ENCODE measurements around the gene SNED1.

Gene SNED1

DNA sequence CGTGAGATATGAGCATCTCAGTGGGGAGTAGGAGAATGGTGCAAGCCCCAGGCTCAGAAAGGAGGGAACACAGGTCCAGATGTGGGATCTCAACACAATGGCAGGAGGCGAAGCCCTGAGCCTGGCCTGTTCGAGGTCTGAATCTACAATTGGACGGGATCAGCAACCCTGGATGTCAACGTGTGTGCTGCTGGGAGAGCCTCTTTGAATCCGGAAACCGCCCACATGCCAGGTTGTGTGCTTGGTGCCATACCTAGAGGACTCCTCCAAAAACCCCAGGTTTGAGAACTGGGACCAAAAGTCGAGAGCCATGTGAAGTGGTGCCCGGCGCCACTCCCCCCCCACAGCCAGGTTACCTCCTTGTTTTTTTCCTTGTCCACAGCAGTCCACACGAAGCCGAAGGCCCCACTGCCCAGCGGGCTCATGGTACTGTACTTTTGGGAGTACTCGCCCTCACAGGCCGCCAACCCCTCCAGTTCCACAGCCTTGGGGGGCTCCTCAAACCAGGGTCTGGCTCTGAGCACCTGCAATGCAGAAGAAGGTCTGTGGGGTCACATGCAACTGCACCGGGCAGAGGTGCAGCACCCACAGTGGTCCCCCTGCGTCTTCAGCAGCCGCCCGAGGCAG is 124.1 kb downstream of the SNED1 start:
- H3K4me3 ChIP-seq (ENCODE audit: low read length) = no peak overlapping the region
- TF ChIP-seq, protein P1, sequence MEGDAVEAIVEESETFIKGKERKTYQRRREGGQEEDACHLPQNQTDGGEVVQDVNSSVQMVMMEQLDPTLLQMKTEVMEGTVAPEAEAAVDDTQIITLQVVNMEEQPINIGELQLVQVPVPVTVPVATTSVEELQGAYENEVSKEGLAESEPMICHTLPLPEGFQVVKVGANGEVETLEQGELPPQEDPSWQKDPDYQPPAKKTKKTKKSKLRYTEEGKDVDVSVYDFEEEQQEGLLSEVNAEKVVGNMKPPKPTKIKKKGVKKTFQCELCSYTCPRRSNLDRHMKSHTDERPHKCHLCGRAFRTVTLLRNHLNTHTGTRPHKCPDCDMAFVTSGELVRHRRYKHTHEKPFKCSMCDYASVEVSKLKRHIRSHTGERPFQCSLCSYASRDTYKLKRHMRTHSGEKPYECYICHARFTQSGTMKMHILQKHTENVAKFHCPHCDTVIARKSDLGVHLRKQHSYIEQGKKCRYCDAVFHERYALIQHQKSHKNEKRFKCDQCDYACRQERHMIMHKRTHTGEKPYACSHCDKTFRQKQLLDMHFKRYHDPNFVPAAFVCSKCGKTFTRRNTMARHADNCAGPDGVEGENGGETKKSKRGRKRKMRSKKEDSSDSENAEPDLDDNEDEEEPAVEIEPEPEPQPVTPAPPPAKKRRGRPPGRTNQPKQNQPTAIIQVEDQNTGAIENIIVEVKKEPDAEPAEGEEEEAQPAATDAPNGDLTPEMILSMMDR (conservative IDR thresholded peaks at IDR 0.05; ENCODE audit: low read length) = no peak
- no peak for DNase-seq (ENCODE audit: low read depth)

DNA sequence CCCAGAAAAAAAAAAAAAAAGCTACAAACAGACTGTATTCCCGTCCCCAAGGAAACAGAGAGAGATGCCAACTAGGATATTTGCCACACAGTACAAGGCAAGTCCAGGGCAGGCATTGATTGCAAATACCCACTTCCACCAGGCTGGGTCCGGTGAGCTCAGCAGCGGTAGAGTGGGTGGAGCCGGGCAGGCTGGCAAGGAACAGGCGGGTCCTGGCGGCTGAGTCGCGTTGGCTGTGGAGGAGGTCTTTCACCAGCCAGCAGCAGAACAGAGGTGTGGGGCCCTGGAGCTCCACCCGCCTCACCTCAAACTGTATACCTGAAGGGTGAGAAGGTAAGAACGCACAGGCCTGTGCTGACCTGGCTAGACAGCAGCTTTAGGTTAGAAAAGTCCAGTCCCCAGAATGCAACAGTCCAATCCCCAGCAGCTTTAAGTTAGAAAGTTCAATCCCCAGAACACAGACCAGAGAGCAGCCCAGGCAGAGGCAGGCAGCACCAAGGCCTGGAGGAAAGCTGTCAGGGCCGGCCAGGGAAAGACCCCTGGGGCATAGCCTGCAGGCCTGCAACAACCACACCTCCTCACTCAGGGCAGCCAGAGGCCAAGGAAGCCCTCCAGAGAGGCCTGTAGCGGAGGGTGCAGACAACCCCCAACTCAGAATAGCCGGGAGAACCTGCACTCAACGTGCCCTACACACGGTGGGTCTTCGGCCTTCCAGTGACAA is 125.6 kb downstream of the SNED1 start:
- no peak overlapping the region for H3K4me3 ChIP-seq (ENCODE audit: low read length)
- TF ChIP-seq, protein P1 (conservative IDR thresholded peaks at IDR 0.05; ENCODE audit: low read length) = no peak
- DNase-seq (ENCODE audit: low read depth) = no peak

DNA sequence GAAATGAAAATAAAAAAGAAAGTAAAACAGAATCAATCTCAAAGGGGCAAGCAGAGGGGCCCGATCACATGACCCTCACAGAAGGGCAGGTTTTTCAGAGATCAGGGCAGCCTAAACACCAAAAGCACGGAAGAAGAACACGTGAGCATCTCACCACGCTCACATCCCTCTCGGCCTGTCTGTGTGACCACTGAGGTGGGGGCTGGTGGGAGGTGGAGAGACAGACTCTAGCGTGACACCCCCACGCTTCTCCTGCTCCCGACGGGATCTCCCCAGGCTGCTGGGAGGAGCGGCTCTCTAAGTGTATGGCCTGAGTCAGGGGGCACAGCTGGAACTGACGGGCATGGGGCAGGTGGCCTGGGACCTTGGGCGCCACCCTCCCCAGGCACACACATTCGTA is 127.2 kb downstream of the SNED1 start:
- H3K4me3 ChIP-seq (ENCODE audit: low read length) = no peak overlapping the region
- TF ChIP-seq, protein P1 (conservative IDR thresholded peaks at IDR 0.05; ENCODE audit: low read length) = no peak
- no peak for DNase-seq (ENCODE audit: low read depth)

DNA sequence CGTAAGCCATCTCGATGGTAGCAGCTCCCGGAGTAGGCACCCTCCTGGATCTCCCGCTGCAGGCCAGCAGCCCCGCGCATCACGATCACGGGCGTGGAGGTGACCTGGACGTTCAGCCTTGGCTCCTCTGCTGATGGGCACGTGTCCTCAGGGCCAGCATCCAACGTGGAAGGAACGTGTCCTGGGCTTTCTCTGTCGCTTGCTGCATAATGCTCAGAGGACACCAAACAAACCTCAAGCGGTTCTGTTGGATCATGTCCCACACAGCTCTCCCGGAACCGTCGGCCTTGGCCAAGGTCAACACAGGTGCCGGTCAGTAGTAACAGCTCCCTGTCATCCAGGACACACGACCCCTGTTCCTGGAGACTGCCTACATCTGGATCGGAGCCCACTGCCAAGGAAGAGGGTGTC is 127.8 kb downstream of the SNED1 start:
- TF ChIP-seq, protein P1 (conservative IDR thresholded peaks at IDR 0.05; ENCODE audit: low read length) = no peak
- no peak overlapping the region for H3K4me3 ChIP-seq (ENCODE audit: low read length)
- DNase-seq (ENCODE audit: low read depth) = no peak

DNA sequence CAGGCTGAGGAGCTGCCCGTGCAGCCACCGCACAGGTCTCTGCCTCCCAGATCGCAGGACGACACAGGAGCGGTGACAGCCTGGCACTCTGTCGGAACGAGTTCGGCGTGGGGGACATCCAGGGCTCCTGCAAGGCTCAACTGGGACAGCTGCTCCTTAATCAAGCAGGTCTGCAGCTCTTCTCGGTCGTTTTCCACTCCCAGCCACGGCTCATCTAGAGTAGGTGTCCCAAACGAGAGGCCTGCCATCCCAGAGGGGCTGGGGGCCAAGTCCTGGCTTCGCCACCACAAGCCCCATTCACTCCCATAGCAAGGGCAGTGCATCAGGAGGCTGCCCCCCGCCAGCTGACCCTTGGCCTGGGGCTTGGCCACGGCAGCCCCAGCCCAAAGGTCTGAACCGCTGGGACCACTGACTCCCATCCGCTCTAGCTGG is 128.4 kb downstream of the SNED1 start:
- H3K4me3 ChIP-seq (ENCODE audit: low read length) = no peak overlapping the region
- TF ChIP-seq, protein P1 (conservative IDR thresholded peaks at IDR 0.05; ENCODE audit: low read length) = no peak

DNA sequence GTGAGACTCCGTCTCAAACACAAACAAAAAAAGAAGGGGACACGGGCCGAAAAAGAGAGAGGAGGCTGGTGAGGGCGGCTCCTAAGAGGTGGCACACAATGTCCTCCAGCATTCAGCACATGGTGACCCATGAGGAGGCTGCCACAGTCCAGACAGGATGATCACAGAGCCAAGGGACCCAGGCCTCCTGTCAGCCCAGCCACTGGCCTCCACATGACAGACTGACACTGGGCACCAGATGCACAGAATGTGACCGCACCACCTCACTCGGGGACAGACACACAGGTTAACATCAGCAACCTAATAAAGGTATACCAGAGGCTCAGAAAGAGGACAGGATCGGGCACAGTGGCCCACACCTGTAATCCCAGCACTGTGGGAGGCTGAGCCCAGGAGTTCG is 129.8 kb downstream of the SNED1 start:
- no peak overlapping the region for H3K4me3 ChIP-seq (ENCODE audit: low read length)
- DNase-seq (ENCODE audit: low read depth) = no peak
- TF ChIP-seq, protein P1 (conservative IDR thresholded peaks at IDR 0.05; ENCODE audit: low read length) = no peak

More for the DNA sequence above, 128.4 kb downstream of the SNED1 start:
- no peak for DNase-seq (ENCODE audit: low read depth)

Data from AG10803 (cell line).